ENCODE measurements around the gene NLN.

GRCh38 chr5:65861830-65862241, 139.8 kb downstream of the NLN start:
- no peak for TF ChIP-seq POLR2A (IDR thresholded peaks at IDR 0.05)
- TF ChIP-seq, protein P1, sequence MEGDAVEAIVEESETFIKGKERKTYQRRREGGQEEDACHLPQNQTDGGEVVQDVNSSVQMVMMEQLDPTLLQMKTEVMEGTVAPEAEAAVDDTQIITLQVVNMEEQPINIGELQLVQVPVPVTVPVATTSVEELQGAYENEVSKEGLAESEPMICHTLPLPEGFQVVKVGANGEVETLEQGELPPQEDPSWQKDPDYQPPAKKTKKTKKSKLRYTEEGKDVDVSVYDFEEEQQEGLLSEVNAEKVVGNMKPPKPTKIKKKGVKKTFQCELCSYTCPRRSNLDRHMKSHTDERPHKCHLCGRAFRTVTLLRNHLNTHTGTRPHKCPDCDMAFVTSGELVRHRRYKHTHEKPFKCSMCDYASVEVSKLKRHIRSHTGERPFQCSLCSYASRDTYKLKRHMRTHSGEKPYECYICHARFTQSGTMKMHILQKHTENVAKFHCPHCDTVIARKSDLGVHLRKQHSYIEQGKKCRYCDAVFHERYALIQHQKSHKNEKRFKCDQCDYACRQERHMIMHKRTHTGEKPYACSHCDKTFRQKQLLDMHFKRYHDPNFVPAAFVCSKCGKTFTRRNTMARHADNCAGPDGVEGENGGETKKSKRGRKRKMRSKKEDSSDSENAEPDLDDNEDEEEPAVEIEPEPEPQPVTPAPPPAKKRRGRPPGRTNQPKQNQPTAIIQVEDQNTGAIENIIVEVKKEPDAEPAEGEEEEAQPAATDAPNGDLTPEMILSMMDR (IDR thresholded peaks at IDR 0.05): no peak

Measured in Peyer's patch (tissue), 4 donors.